Smooth muscle cell (in vitro differentiated cells): ENCODE measurements around the gene SNX5. TPM values are rescaled to one million over a fixed set of nuclear protein-coding genes. Genes with fewer than 3 reads are reported as not detected.

Experiments
- DNase-seq: peaks from one replicate; lab custom pipeline; 2025; ENCODE audit not compliant: unreplicated experiment; lab: John Stamatoyannopoulos, UW
- H2AFZ ChIP-seq: fragments of 200-600 bp; sonication (generic); 2 replicates; pipeline ENCODE4 v1.6.0; 2016; ENCODE audit warnings: antibody characterized with exemption, low read depth, mild to moderate bottlenecking
- H3F3A ChIP-seq: fragments of 200-600 bp; sonication (generic); 2 replicates; pipeline ENCODE4 v1.6.0; 2017; ENCODE audit warnings: antibody characterized with exemption, low read depth
- H3K27ac ChIP-seq: fragments of 200-600 bp; sonication (generic); 2 replicates; pipeline ENCODE4 v1.5.1; 2016; ENCODE audit warnings: low read depth, mild to moderate bottlenecking
- H3K27me3 ChIP-seq: fragments of 200-600 bp; sonication (generic); 2 replicates; pipeline ENCODE4 v1.6.1; 2016; ENCODE audit warnings: low read depth, mild to moderate bottlenecking
- H3K36me3 ChIP-seq: fragments of 200-600 bp; sonication (generic); 2 replicates; pipeline ENCODE4 v1.5.1; 2016; ENCODE audit warnings: low read depth
- H3K4me1 ChIP-seq: fragments of 200-600 bp; sonication (generic); 2 replicates; pipeline ENCODE4 v1.5.1; 2016; ENCODE audit warnings: low read depth
- H3K4me2 ChIP-seq: fragments of 200-600 bp; sonication (generic); 2 replicates; pipeline ENCODE4 v1.6.0; 2016; ENCODE audit warnings: mild to moderate bottlenecking
- H3K4me3 ChIP-seq: fragments of 200-600 bp; sonication (generic); 2 replicates; pipeline ENCODE4 v1.5.1; 2016; ENCODE audit warnings: mild to moderate bottlenecking
- H3K79me2 ChIP-seq: fragments of 200-600 bp; sonication (generic); 2 replicates; pipeline ENCODE4 v1.6.0; 2016; ENCODE audit warnings: low read depth, mild to moderate bottlenecking
- H3K9ac ChIP-seq: fragments of 200-600 bp; sonication (generic); 2 replicates; pipeline ENCODE4 v1.6.0; 2016; ENCODE audit warnings: low read depth
- H3K9me3 ChIP-seq: fragments of 200-600 bp; sonication (generic); replicated peaks from 2 replicates; pipeline ENCODE4 v1.5.1; 2016; ENCODE audit warnings: low read depth
- H4K20me1 ChIP-seq: fragments of 200-600 bp; sonication (generic); 2 replicates; pipeline ENCODE4 v1.6.0; 2016; ENCODE audit warnings: low read depth
- WGBS: methylation state at CpG from one replicate; pipeline ENCODE4 v1.1.7; 2016; ENCODE audit warnings: low lambda C conversion rate; 5-methylcytosine and 5-hydroxymethylcytosine counted together
- polyA plus RNA-seq: library from polyadenylated mRNA; unstranded; fragments of >200 nt; fragmentation: Nextera tagmentation; extraction: Ambion mirVana; gene quantifications from 2 replicates; pipeline ENCODE4 v1.2.1, GENCODE V29; 2016
- total RNA-seq: library from RNA; depleted of rRNA; stranded (reverse); fragments of >200 nt; gene quantifications from 2 replicates; pipeline ENCODE4 v1.2.3, GENCODE V29; 2014
- TF ChIP-seq, protein P1 (sequence below): fragments of 200-600 bp; sonication (generic); IDR thresholded peaks from 2 replicates; pipeline ENCODE4 v1.5.1; 2017; ENCODE audit warnings: borderline replicate concordance, mild to moderate bottlenecking, antibody characterized with exemption; ENCODE audit not compliant: insufficient read depth, poor library complexity, severe bottlenecking

The SNX5 gene
- total and polyA plus RNA-seq, 2 experiments from 2014 or later = 46.3 to 100 TPM

DNA sequence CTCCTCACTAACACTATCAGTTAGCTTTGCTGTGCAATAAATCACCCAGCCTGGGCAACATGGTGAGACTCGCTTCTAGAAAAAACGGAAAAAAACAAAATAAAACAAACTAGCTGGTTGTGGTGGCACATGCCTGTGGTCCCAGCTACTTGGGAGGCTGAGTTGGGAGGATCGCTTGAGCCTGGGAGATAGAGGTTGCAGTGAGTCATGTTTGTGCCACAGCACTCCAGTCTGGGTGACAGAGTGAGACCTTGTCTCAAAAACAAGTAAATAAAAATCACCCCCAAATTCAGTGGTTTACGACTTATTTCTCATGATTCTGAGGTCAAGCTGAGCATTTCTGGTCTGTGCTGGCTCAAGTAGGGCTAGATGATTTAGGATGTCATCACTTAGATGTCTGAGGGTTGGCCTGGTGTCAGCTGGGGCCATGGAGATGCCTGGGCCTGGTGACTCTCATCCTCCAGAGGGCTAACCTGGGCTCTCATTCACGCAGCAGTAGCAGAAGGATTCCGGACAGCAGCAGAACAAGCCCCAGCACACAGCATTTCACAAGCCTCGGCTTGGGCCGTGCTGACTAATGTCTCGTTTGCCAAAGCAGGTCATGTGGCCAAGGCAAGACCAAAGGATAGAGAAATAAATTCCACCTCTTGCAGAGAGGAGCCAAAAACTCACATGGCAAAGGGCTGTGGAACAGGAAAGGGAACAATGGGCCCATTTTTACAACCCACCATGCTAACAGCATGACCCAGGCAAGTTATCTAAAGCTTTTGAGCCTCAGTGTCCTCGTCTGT lies 32.7 kb upstream of the SNX5 start:
- Histone ChIP-seq H3K36me3 (no peaks in the 10 kb centered on the region), H3K27ac (peak overlapping the region; percentile 4), H3K4me3 (no peak overlapping the region), H4K20me1 (no peaks in the 10 kb centered on the region), H3K9ac (no peak overlapping the region), H2AFZ (no peak overlapping the region), H3F3A (no peaks in the 10 kb centered on the region), H3K79me2 (no peaks in the 10 kb centered on the region), H3K27me3 (no peaks in the 10 kb centered on the region), H3K4me2 (no peak overlapping the region), H3K9me3 (no peaks in the 10 kb centered on the region), H3K4me1 (no peaks in the 10 kb centered on the region)
- TF ChIP-seq, protein P1, sequence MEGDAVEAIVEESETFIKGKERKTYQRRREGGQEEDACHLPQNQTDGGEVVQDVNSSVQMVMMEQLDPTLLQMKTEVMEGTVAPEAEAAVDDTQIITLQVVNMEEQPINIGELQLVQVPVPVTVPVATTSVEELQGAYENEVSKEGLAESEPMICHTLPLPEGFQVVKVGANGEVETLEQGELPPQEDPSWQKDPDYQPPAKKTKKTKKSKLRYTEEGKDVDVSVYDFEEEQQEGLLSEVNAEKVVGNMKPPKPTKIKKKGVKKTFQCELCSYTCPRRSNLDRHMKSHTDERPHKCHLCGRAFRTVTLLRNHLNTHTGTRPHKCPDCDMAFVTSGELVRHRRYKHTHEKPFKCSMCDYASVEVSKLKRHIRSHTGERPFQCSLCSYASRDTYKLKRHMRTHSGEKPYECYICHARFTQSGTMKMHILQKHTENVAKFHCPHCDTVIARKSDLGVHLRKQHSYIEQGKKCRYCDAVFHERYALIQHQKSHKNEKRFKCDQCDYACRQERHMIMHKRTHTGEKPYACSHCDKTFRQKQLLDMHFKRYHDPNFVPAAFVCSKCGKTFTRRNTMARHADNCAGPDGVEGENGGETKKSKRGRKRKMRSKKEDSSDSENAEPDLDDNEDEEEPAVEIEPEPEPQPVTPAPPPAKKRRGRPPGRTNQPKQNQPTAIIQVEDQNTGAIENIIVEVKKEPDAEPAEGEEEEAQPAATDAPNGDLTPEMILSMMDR = no peak
- DNase-seq = no peak
- WGBS = 56% methylated on average over 10 of the region's 10 CpGs

DNA sequence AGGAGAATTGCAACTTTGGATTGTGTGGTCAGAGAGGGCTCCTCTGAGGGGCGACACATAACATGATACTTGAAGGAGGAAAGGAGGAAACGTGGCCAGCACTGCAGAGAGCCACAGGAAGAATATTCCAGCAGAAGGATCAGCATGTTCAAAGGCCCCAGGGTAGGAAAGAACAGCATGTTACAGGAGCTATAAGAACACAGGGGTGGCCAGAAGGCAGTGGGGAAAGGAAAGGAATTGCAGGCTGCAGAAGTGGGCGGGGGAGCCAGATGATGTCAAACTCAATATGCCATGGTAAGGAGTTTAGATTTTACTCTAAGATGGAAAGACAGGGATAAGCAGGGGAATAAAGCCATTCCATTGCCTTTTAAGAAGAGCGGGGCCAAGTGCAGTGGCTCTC lies 31.0 kb upstream of the SNX5 start:
- Histone ChIP-seq H3F3A (no peaks in the 10 kb centered on the region), H3K36me3 (no peaks in the 10 kb centered on the region), H3K9me3 (no peaks in the 10 kb centered on the region), H3K4me3 (no peak overlapping the region), H3K27ac (no peak overlapping the region), H3K4me2 (no peak overlapping the region), H3K4me1 (no peaks in the 10 kb centered on the region), H3K79me2 (no peaks in the 10 kb centered on the region), H2AFZ (no peak overlapping the region), H3K9ac (no peak overlapping the region), H3K27me3 (no peaks in the 10 kb centered on the region), H4K20me1 (no peaks in the 10 kb centered on the region)
- TF ChIP-seq, protein P1 = no peak
- DNase-seq = no peak
- WGBS = 86% methylated on average over 4 of the region's 4 CpGs

DNA sequence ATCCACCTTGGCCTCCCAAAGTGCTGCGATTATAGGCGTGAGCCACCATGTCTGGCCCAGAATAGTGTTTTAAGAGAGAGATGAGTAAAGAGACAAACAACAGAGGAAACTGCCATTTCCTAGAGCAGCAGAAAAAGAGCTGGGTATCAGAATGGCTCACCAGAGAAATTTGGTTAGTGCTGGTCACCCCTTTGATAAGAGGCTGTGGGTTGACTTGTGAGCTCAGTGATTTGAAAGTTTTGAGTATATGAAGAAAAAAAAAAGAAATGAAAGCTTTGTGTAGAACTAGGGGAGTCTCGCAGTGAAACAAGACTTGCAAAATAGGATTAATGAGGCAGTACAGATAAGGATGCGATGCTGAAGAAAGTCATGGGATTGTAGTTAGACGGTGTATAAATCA lies 29.9 kb upstream of the SNX5 start:
- no peaks in the 10 kb centered on the region for H3K27me3 ChIP-seq
- H3K4me1 ChIP-seq = no peaks in the 10 kb centered on the region
- no peaks in the 10 kb centered on the region for H3K9me3 ChIP-seq
- no peak overlapping the region for H3K4me2 ChIP-seq
- no peaks in the 10 kb centered on the region for H3K79me2 ChIP-seq
- no peaks in the 10 kb centered on the region for H3F3A ChIP-seq
- 93% methylated on average over 5 of the region's 5 CpGs for WGBS
- H3K4me3 ChIP-seq = no peak overlapping the region
- no peak overlapping the region for H3K27ac ChIP-seq
- TF ChIP-seq, protein P1 = no peak
- no peak overlapping the region for H2AFZ ChIP-seq
- H3K36me3 ChIP-seq = no peaks in the 10 kb centered on the region
- DNase-seq = no peak
- no peak overlapping the region for H3K9ac ChIP-seq
- H4K20me1 ChIP-seq = no peaks in the 10 kb centered on the region
